PC-3 (cell line): ENCODE results near the gene COMTD1.

Source experiments
- CTCF ChIP-seq: fragments of 300-600 bp; sonication (generic); conservative IDR thresholded peaks from 2 replicates; pipeline ENCODE4 v1.5.1; 2017; ENCODE audit warnings: antibody characterized with exemption, low read depth, mild to moderate bottlenecking, low read length
- EZH2 ChIP-seq: fragments of 300-600 bp; sonication (generic); IDR thresholded peaks from one replicate; pipeline ENCODE4 v1.6.1; 2017; ENCODE audit warnings: antibody characterized with exemption, mild to moderate bottlenecking, low read length; ENCODE audit not compliant: unreplicated experiment
- EZH2phosphoT487 ChIP-seq: fragments of 300-600 bp; sonication (generic); IDR thresholded peaks from 2 replicates; pipeline ENCODE4 v1.6.1; 2018; ENCODE audit warnings: mild to moderate bottlenecking, antibody characterized with exemption, low read length, borderline replicate concordance

GRCh38 chr10:75228278-75228677 lies 7.5 kb downstream of the COMTD1 start:
- TF ChIP-seq CTCF (no peak), EZH2 (no peak), EZH2phosphoT487 (no peak)
